HG02678 (cell line): ENCODE data around the gene BCLAF3.

ENCODE experiments used
- ATAC-seq: cut with Tn5 transposase; IDR thresholded peaks from one replicate; pipeline ENCODE4 v1.9.1; 2021; ENCODE audit warnings: mild to moderate bottlenecking, moderate library complexity; ENCODE audit not compliant: unreplicated experiment

The BCLAF3 gene

GRCh38 chrX:19968276-19968675 is 22.6 kb downstream of the BCLAF3 start:
- no peak for ATAC-seq

GRCh38 chrX:19966056-19966455 is 24.8 kb downstream of the BCLAF3 start:
- no peak for ATAC-seq

DNA sequence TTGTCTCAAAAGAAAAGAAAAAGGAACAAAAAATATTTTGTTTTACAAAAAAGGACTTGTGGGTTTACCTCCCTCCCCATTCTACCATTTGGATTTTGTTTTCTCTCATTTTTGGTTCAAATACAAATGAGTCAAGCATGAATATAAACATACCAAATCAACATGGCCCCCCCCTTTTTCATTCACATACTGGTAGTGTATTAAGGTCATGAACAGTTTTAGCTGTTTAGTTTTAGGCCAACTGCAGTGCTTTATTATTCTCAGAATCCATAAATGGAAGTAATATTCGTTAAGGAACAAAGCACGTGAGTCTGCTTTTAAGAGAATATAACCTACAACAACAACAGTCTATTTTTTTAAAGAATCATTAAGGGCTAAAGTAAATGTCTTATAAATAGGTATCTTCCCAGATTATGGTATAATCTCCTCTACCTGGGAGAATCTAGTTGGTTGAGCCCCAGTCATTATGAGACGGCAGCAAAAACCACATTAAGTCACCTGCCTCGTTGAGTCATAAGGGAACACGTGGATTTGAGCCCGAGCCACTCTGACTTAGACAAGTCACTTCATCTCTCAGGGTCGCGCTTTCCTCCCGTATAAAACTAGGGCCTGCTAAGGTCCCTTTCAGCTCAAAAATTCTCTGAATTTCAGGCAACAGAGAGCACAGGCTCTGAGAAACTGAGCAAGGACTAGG is 26.7 kb downstream of the BCLAF3 start:
- ATAC-seq: peak; percentile 64

DNA sequence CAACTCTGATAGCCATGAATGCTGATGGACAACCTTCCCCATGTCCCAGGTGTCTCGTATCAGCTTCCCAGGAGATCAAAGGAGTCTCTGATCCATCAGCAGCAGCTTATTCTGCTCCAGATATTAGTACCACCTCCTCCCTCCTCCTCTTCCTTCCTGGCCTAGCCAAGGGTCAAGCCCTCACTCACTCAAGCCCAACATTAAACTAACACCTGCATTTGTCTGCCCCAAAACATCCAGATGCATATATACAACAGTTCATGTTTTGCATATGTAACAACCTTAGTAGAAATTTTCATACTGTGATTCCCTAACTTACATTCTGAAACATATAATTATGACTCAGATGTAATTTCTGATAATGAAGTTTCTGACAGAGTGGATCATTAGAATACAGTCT is 29.9 kb downstream of the BCLAF3 start:
- no peak for ATAC-seq

DNA sequence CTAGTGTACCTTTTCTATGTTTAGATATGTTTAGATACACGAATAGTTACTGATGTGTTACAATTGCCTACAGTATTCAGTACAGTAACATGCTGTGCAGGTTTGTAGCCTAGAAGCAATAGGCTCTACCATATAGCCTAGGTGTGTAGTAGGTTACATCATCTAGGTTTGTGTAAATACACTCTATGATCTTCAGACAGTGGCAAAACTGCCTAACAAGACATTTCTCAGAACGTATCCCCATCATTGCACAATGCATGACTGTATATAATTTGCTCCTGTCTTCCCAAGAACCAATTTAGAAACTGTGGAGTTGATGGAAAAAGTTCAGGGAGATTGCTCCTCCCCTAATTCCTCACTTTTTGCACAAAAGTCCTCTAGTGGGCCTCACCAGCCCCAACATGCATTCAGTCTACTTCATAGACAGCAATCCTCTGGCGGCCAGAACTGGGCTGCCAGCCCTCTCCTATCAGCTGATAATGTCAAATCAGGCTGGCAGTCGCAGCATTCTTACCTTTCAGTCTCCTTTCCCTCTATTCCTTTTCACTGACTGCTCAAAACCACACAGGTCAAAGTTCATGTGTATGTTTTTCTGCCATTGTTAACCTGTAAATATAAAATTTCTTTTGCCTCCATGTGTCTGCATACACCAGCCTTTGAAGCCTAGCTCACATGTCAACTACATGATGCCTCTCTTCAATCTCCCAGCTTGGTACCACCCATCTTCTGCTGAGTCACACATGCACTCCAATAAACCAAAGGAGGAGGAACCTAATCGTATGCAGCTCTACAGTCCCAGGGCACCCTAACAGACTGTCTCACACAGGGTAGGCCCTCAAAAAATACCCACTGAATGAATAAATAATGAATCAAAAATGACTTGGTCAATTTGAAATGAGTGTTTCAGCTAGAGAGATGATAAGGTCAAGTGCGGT is 32.0 kb downstream of the BCLAF3 start:
- ATAC-seq: no peak

GRCh38 chrX:19956923-19957322 is 33.9 kb downstream of the BCLAF3 start:
- ATAC-seq: no peak

- no peak for ATAC-seq
These were observed 34.6 kb downstream of the BCLAF3 start for GRCh38 chrX:19956306-19956705.

DNA sequence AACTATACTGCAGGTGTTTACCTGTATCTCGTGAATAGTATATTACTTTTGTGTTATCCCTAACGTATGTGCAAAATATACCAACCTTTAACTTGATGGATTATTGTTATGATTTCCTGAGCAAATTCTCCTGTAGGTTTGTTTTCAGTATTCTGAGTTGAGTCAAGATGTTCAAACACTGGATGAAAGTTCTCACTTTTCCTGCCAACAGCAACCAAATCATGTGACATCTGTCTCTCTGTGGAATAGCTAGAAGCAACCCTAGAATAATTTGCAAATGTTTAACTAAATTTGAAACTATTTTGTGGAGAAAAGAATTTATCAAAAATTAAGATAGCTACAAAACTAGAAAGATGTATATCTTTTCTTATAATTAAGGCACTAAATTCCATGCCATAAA is 35.6 kb downstream of the BCLAF3 start:
- ATAC-seq: no peak

DNA sequence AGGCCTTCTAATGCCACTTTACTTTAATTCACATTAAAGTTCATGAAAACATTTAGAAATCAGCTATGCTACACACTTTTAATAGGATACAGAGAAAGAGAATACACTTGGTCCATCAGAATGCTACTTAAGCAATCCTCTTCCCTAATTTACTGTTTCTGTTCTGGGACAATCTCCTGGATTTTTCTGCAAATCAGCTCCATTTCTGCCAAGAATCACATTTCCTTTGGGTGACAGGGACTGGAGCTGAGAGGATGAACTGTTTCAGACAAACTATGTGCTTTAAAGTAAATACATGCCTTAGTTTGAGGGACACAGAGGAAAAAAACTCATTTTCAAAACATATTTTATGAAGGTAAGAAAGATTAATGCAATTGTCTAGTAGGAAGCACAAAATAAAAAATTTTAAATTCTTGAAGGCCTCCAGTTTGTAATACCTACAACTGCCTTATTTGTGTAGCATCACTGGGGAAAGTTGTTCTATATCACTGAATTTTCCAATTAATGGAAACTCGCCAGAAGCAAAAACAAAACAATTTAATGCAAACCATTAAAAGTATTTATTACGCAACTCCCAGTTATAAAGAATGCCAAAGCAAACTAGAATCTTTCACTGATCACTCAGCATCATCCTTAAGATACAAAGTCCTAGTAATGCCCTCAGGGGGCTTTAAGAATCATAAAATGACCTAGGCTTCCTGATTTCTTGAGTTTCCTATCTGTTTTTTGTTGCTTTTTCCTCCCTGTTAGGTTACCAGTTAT is 36.3 kb downstream of the BCLAF3 start:
- ATAC-seq: no peak

DNA sequence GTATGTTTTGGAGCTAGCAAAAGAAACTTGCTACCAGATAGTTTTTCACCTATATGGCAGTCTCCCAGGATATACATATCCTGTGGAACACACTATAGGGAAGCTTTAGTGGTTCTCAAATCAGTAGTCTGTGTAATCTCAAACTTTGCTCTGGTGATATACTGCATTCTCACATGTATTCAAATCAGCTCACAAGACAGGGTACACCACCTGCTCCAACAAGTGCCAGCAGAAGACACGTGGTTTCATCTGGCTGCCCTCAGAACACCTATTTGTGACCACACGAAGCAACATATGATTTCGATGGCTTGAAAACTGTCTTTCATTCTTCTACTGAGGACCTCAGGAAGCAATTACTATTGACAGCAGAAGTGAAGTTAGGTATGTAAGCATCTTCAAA is 37.7 kb downstream of the BCLAF3 start:
- peak; percentile 65 for ATAC-seq

DNA sequence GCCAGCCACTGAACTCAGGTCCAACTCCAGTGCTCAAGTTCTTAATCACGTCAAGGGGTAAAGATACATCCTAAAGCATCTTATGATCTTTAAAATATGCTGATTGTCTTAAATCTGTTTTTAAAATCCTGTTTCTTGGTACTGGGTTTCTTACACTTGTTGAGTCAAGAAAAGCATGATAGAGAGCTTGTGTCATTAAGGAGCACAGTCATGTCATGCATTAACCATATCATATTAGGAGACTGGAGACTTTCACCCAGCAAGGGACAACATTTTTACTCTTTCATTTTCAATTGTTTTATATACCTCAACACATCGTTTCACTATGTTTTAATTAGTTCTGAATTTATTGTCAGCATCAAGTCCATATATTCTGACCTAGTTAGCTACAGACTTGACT is 41.5 kb downstream of the BCLAF3 start:
- no peak for ATAC-seq

DNA sequence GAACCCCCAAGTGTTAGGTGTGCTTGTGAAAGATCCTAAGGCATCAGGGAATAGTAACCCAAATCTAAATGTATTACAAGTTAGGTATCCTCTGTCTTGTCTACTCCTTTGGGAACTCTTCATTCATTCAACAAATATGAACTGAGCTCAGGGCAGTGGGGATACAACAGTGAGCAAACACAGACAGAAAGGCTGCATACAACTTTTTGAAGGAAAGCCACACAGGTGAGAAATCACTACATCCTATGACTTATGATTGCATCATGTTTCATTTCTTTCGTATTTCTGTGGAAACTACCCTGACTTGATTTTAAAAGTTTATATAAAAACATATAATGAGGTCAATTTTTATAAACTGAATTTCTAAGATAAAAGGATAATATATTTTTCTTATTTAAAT is 43.2 kb downstream of the BCLAF3 start:
- no peak for ATAC-seq
